NK-92 treated with Interleukin-12 subunit alpha and Interleukin-12 subunit beta, amount 100 ng/mL, for 24 hours (cell line): ENCODE data around the gene HDDC3.
"Not testable (repeated sequence)": the region's sequence is repeated elsewhere in the genome, so short reads cannot be mapped to it uniquely, and the experiment has no call there.

Source experiments
- DNase-seq: peaks from one replicate; lab custom pipeline; 2025; lab: John Stamatoyannopoulos, UW

Gene HDDC3

DNA sequence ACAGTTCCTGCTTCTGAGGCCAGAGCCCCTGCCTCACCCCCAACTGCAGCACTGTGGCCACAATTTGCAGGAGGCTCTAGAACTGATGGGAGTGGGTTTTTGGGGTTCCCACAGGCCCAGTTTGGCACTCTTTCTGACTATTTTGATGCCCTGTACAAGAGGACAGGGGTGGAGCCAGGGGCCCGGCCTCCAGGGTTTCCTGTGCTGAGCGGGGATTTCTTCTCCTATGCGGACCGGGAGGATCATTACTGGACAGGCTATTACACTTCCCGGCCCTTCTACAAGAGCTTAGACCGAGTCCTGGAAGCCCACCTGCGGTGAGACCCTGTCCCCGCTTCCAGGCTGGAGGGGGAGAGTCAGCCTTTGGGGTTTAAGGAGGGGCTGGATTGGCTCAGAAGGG lies 22.4 kb downstream of the HDDC3 start:
- no peak for DNase-seq

GRCh38 chr15:90909449-90909848 lies 22.9 kb downstream of the HDDC3 start:
- not testable (repeated sequence) for DNase-seq

DNA sequence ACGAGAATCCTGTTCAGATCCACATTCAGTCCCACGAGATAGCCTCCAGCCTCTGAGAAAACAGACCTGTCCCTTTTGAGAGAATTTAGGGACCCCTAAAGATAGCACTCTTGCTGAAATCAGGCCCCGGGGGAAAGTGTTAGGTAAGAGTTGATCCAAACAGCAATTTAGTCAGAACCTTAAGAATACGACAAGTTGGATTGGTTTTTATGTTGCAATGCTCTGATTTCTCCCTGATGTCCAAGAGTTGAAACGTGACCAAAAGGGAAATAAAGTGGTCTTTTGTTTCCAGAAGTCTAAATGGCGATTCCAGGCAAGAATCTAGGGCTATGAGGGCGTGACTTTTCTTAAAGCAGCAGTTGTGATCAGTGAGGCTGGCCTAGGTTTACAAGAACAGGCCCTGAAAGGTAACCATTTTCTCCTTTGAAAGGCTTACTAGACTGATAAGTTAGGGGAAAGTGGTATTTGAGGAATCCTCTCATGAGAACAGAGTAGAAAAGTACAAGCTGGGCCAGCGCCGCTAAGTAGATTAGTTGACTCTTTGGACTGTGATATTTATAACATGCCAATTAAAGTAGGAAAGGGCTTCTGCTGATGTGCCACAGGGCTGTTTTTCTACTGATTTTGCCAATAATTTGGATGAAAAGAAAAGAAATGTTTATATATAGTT lies 24.4 kb downstream of the HDDC3 start:
- DNase-seq = no peak

GRCh38 chr15:90907051-90907660 lies 25.2 kb downstream of the HDDC3 start:
- no peak for DNase-seq

GRCh38 chr15:90906181-90906849 lies 26.0 kb downstream of the HDDC3 start:
- DNase-seq = no peak

DNA sequence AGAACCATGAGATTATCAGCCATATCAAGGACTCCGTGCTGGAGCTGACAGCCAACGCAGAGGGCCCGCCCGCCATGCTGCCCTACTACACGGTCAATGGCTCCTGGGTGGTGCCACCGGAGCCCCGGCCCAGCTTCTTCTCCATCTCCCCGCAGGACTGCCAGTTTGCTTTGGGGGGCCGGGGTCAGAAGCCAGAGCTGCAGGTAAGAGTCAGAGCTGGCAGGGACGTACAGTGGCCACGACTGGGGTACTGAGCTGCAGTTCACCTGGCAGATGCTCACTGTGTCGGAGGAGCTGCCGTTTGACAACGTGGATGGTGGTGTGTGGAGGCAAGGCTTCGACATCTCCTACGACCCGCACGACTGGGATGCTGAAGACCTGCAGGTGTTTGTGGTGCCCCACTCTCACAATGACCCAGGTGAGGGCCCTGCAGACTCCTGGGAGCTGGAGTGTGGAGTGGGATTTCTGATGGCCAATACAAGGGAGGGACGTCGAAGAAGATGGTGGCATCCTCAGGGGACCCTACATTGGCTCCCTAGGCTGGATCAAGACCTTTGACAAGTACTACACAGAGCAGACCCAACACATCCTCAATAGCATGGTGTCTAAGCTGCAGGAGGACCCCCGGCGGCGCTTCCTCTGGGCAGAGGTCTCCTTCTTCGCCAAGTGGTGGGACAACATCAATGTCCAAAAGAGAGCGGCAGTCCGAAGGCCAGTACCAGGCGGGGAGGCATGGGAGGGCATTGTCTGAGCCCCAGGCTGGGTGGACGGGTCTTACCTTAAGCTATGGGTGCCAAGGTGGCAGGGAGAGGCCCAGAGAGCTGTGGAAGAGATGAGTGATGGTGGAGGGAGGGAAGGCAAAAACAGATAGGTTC lies 26.8 kb downstream of the HDDC3 start:
- DNase-seq = no peak

DNA sequence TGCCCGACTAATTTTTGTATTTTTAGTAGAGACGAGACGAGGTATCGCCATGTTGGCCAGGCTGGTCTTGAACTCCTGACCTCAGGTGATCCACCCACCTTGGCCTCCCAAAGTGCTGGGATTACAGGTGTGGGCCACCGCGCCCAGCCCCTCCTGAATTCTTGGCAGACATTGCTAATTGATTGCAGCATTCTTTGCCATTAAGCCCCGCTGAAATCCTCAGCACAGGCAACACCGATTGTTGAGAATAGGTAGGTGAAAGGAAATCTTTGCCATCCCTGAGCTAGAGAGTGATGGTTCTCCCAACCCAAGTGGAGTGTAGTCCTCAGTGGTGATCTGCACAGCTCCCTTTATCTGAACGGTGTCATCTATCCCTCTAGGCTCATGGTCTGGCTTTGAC lies 27.6 kb downstream of the HDDC3 start:
- DNase-seq = no peak

DNA sequence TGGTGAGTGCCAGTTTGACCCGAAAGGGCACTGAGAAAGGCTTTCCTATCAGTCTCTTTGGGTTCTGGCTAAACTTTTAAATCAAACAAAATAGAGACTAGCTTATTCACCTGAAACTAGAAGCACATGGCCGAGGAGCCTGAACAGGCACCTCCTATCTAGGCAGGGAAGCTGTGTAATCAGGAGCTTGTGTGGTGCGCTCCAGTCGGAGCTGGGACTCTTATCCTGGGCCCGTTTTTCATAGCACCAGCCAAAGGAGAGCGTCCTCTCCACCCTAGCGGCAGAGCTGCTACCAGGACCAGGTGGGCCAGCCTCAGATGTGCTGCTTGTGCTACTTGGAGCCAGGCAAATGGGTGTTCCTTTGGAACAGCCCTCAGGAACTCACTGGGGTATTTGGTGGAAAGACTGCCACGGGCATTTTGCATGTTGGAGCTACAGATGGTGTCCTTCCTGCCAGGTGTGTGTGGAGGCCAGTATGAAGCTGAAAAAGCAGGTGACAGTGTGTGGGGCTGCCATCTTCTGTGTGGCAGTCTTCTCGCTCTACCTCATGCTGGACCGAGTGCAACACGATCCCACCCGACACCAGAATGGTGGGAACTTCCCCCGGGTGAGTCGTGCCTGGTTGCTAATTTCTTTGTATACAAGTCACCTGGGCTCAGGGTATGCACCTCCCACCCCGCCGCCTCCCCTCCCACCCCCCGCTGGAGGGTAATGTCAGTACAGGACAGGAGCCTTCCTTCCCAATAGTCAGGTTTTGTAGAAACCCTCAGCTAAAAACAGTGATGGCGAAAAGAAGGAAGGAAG lies 28.4 kb downstream of the HDDC3 start:
- no peak for DNase-seq

DNA sequence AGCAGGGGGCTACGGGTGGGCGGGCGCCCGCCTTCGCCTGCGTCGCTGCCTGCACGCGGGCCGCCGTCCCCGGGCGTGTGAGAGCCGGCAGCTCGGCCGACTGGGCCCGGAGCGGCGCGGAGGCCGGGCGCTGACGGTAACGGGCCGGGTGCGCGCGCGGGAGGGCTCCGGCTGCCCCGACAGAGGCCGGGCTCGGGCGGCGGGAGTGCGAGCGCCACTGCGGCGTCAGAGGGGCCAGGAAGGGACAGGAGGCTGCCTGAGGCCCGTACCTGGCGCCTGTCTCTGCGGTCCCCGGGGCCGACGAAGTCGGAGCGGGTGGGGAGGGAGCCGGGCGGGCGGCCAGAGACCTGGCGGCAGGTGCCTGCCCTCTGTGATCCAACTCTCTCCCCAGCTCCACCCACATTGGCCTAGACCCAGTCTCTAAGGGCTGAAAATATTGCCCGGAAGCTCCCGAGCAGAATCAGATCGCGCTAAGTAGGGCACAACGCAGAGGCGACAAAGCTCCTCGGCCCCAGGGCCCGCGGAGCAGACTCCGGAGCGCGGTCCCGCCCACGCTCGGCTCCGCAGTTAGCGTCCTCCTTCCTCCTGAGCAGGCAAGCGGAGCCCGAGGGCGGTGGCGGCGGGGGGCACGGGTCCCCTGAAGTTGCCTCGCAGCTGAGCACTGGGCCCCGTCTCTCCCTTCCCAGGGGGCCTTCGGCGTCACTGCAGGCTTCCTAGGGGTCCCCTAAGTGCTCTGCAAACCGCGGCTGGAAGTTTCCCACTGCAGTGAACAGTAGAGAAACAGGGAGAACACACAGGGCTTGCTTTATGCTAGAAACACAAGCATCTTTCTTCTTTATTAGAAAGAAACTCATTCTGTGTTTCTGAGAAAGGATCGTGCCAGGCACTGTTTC lies 29.3 kb downstream of the HDDC3 start, which contains the start of gene MAN2A2:
Gene MAN2A2, plus strand, starts transcription at position 463 of the 893 bp plus-strand sequence. CDS start 906 bp downstream, outside the sequence.
- DNase-seq = no peak

- DNase-seq = no peak
These were observed 30.1 kb downstream of the HDDC3 start for GRCh38 chr15:90902040-90902839.

GRCh38 chr15:90901175-90902039 lies 30.9 kb downstream of the HDDC3 start:
- no peak for DNase-seq

DNA sequence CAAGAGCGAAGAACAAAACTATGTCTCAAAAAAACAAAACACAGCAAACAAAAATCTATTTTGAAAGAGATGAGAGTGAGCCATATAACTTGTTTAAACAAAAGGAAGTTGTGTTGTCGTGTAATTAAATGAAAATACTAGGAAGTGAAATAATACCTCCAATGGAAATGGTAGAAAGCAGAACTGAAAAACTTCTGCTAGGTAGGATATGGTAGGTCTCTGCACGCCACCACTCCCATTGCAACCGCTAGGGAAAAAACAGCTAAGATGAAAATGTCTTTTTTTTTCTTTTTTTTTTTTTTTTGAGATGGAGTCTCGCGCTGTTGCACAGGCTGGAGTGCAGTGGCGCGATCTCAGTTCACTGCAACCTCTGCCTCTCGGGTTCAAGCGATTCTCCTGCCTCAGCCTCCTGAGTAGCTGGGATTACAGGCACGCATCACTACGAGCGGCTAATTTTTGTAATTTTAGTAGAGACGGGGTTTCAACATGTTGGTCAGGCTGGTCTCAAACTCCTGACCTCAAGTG lies 35.2 kb downstream of the HDDC3 start:
- DNase-seq = not testable (repeated sequence)

- no peak for DNase-seq
These were observed 36.7 kb downstream of the HDDC3 start for GRCh38 chr15:90895571-90896117.

DNA sequence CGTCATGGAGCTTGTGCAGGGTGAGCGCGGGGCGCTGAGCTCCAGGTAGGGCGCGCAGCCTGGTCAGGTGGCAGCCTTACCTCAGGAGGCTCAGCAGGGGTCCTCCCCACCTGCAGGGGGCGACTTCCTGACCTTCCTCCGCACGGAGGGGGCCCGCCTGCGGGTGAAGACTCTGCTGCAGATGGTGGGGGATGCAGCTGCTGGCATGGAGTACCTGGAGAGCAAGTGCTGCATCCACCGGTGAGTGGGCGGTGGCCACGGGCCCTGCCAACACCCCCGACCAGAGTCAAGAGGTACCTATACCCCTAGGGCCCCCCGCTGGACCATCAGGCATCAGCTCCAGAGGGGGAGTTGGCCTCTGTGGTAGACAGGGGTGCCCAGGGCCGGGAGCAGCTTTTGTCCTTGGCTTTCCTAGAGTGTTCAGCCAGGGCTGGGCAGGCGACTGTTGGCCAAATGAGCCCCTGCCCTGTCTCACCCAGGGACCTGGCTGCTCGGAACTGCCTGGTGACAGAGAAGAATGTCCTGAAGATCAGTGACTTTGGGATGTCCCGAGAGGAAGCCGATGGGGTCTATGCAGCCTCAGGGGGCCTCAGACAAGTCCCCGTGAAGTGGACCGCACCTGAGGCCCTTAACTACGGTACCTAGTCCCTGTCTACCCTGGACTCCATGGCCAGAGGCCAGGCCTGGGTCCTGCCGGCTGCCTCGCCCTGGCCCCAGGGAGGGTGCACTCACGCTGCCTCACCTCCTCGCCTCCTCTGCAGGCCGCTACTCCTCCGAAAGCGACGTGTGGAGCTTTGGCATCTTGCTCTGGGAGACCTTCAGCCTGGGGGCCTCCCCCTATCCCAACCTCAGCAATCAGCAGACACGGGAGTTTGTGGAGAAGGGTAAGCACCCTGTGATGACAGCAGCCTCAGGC lies 38.9 kb downstream of the HDDC3 start:
- no peak for DNase-seq

- no peak for DNase-seq
These were observed 39.7 kb downstream of the HDDC3 start for GRCh38 chr15:90892498-90893174.

DNA sequence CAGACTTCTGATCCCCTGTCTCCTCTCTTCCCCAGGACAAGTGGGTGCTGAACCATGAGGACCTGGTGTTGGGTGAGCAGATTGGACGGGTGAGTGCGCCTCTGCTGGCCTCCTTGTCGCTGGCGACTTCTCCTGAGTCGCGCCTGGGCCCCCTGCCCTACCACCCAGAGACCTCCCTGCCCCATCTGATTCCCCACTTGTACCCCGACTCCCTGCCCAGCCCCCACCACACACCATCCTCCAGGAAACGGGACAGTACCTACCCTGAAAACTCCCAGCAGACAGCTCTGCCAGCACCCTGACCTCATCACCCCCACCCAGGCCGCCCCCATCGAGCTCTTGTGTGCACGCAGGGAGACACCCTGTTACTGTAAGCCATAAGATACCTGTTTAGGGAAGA lies 40.3 kb downstream of the HDDC3 start:
- DNase-seq = no peak
